Suprapubic skin (tissue), 4 donors: ENCODE measurements around the gene MYO9A. TPM values are rescaled to one million over a fixed set of nuclear protein-coding genes. Genes with fewer than 3 reads are reported as not detected.

Experiments used
- DNase-seq, 2 donors: peaks; one replicate each; pipeline ENCODE4 v3.0.0-alpha.2; 2019; ENCODE audit warnings: low spot score in 2 of 2
- H3K27ac ChIP-seq: fragments of 200-600 bp; sonication (generic); one replicate; pipeline ENCODE4 v1.5.1; 2019
- H3K27me3 ChIP-seq: fragments of 200-600 bp; sonication (generic); one replicate; pipeline ENCODE4 v1.5.1; 2019
- H3K36me3 ChIP-seq: fragments of 200-600 bp; sonication (generic); one replicate; pipeline ENCODE4 v1.5.1; 2019
- H3K4me1 ChIP-seq: fragments of 200-600 bp; sonication (generic); one replicate; pipeline ENCODE4 v1.5.1; 2019
- H3K4me3 ChIP-seq: fragments of 200-600 bp; sonication (generic); one replicate; pipeline ENCODE4 v1.5.1; 2019; ENCODE audit warnings: mild to moderate bottlenecking
- H3K9me3 ChIP-seq: fragments of 200-600 bp; sonication (generic); one replicate; pipeline ENCODE4 v1.5.1; 2019
- EP300 ChIP-seq: sonication (generic); formaldehyde crosslinking; IDR thresholded peaks from one replicate; pipeline ENCODE4 v1.6.1; 2017; ENCODE audit warnings: antibody characterized with exemption
- POLR2A ChIP-seq, 2 donors: fragments of 450-650 bp; IDR thresholded peaks; one replicate each; pipeline ENCODE4 v1.6.1; 2017; ENCODE audit warnings: antibody characterized with exemption in 2 of 2, mild to moderate bottlenecking in 2 of 2, moderate library complexity in 2 of 2
- POLR2AphosphoS5 ChIP-seq, 3 donors: sonication (generic); formaldehyde crosslinking; IDR thresholded peaks; one replicate each; pipeline ENCODE4 v1.6.1; 2017; ENCODE audit warnings: antibody characterized with exemption in 3 of 3
- WGBS: methylation state at CpG from one replicate; pipeline ENCODE4 v1.1.5; 2018; 5-methylcytosine and 5-hydroxymethylcytosine counted together
- total RNA-seq, 4 donors: library from RNA; depleted of rRNA; stranded (reverse); fragments of >200 nt; gene quantifications; one replicate each; pipeline ENCODE4 v1.1.0, GENCODE V29; 2016
- TF ChIP-seq, protein P1 (sequence below), 2 donors: fragments of 200-600 bp in 1 of 2; fragments of 450-650 bp in 1 of 2; sonication (generic) in 1 of 2; IDR thresholded peaks; one replicate each; pipeline ENCODE4 v1.5.1; 2016 to 2019; ENCODE audit warnings: antibody characterized with exemption in 2 of 2, mild to moderate bottlenecking in 1 of 2, moderate library complexity in 1 of 2

The MYO9A gene
- total RNA-seq, 4 donors from 2014 or later: 54.0 to 89.7 (median 61.8) TPM

DNA sequence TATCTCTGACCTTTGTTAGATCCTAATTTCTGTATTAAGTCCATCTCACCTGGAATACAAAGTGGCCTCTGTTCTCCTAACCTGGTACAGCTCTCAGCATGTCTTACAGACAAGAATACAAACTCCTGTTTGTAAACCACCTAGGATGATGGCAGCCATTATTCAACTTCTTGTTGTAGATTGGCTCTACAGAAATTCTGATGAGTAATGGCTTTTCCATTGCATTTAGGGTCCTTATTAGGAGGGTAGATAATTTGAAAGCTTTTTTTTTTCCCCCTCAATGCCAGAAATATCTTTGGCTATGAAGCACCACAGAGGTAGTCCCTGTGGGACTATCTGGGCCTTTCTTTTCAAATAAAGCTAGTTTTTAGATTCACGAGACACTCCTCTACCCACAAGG is 297.8 kb downstream of the MYO9A start:
- 100% methylated on average over 1 of the region's 1 CpG for WGBS
- TF ChIP-seq POLR2AphosphoS5 (IDR thresholded peaks at IDR 0.05) (no peak), POLR2A (IDR thresholded peaks at IDR 0.05) (no peak), EP300 (no peak)
- TF ChIP-seq, protein P1, sequence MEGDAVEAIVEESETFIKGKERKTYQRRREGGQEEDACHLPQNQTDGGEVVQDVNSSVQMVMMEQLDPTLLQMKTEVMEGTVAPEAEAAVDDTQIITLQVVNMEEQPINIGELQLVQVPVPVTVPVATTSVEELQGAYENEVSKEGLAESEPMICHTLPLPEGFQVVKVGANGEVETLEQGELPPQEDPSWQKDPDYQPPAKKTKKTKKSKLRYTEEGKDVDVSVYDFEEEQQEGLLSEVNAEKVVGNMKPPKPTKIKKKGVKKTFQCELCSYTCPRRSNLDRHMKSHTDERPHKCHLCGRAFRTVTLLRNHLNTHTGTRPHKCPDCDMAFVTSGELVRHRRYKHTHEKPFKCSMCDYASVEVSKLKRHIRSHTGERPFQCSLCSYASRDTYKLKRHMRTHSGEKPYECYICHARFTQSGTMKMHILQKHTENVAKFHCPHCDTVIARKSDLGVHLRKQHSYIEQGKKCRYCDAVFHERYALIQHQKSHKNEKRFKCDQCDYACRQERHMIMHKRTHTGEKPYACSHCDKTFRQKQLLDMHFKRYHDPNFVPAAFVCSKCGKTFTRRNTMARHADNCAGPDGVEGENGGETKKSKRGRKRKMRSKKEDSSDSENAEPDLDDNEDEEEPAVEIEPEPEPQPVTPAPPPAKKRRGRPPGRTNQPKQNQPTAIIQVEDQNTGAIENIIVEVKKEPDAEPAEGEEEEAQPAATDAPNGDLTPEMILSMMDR (IDR thresholded peaks at IDR 0.05): no peak
- H3K4me3 ChIP-seq: no peak overlapping the region

DNA sequence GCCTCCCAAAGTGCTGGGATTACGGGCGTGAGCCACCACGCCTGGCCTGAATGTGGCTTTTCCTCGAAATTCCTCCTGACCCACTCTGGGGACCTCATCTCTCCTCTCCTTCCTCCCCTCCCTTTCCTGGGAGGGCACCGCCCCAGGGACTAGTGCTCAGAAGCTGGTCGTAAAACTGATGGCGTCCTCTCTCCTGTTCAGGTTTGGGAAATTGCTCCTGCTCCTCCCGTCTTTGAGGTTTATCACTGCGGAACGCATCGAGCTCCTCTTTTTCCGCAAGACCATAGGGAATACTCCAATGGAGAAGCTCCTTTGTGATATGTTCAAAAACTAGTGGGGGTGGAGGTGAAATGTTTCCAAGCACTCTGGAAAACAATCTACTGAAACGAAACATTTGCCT is 300.6 kb downstream of the MYO9A start:
- H3K4me3 ChIP-seq: no peak overlapping the region
- H3K4me1 ChIP-seq: no peaks in the 10 kb centered on the region
- no peak for TF ChIP-seq POLR2AphosphoS5 (IDR thresholded peaks at IDR 0.05)
- no peak for TF ChIP-seq POLR2A (IDR thresholded peaks at IDR 0.05)
- TF ChIP-seq, protein P1 (IDR thresholded peaks at IDR 0.05): no peak
- DNase-seq: no peak
- no peaks in the 10 kb centered on the region for H3K27me3 ChIP-seq
- H3K27ac ChIP-seq: no peak overlapping the region
- peaks cover 8% of the 10 kb centered on the region for H3K36me3 ChIP-seq
- peaks cover 14% of the 10 kb centered on the region for H3K9me3 ChIP-seq
- 98% methylated on average over 13 of the region's 13 CpGs for WGBS

More for the DNA sequence above, 297.8 kb downstream of the MYO9A start:
- no peak for DNase-seq
- H3K36me3 ChIP-seq: peaks cover 35% of the 10 kb centered on the region
- H3K27me3 ChIP-seq: no peaks in the 10 kb centered on the region
- H3K4me1 ChIP-seq: no peaks in the 10 kb centered on the region
- H3K27ac ChIP-seq: no peak overlapping the region
- peaks cover 29% of the 10 kb centered on the region for H3K9me3 ChIP-seq

- Histone ChIP-seq H3K27ac (no peak overlapping the region), H3K27me3 (no peaks in the 10 kb centered on the region), H3K9me3 (no peaks in the 10 kb centered on the region), H3K4me1 (no peaks in the 10 kb centered on the region), H3K36me3 (no peaks in the 10 kb centered on the region), H3K4me3 (no peak overlapping the region)
- WGBS: 72% methylated on average over 3 of the region's 3 CpGs
- no peak for TF ChIP-seq POLR2AphosphoS5 (IDR thresholded peaks at IDR 0.05)
- TF ChIP-seq EP300: no peak
- no peak for DNase-seq
Measured at GRCh38 chr15:71815301-71815700, 302.6 kb downstream of the MYO9A start.

GRCh38 chr15:71813723-71814470 is 304.1 kb downstream of the MYO9A start:
- DNase-seq: no peak
- Histone ChIP-seq H3K27me3 (no peaks in the 10 kb centered on the region), H3K9me3 (no peaks in the 10 kb centered on the region), H3K36me3 (no peaks in the 10 kb centered on the region), H3K27ac (no peak overlapping the region), H3K4me3 (no peak overlapping the region), H3K4me1 (no peaks in the 10 kb centered on the region)
- TF ChIP-seq POLR2A (IDR thresholded peaks at IDR 0.05): no peak
- TF ChIP-seq, protein P1 (IDR thresholded peaks at IDR 0.05): no peak
- TF ChIP-seq POLR2AphosphoS5 (IDR thresholded peaks at IDR 0.05): no peak
- no peak for TF ChIP-seq EP300
- 55% methylated on average over 3 of the region's 9 CpGs for WGBS

DNA sequence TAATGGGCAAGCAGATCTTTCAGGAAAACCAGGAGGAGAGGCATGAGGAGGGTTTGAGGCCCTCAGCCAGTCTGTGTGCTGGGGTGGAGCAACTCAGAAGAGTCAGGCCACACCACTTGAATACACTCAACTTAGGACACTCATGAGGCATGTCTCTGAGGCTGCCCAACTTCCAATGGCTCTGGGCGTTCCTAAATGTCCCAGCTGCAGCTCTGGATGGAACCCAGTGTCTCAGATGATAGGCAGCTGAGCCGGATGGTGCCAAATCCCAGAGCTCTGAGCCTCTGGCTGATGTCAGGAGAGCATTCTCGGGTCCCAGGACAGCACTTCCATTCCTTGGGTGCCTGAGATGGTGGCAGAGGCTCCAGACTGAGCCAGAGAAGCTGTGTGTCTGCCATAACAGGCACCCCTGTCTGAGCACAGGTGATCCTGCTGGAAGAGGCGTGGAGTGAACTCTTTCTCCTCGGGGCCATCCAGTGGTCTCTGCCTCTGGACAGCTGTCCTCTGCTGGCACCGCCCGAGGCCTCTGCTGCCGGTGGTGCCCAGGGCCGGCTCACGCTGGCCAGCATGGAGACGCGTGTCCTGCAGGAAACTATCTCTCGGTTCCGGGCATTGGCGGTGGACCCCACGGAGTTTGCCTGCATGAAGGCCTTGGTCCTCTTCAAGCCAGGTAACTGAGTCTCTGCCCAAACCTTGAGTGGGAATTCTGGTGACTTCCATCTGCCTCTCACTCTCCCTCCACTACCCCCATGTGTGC is 304.8 kb downstream of the MYO9A start:
- WGBS: 95% methylated on average over 8 of the region's 16 CpGs
- no peak for DNase-seq
- no peaks in the 10 kb centered on the region for H3K36me3 ChIP-seq
- no peaks in the 10 kb centered on the region for H3K27me3 ChIP-seq
- H3K27ac ChIP-seq: no peak overlapping the region
- no peak overlapping the region for H3K4me3 ChIP-seq
- no peak for TF ChIP-seq EP300
- TF ChIP-seq POLR2AphosphoS5 (IDR thresholded peaks at IDR 0.05): no peak
- TF ChIP-seq, protein P1 (IDR thresholded peaks at IDR 0.05): no peak
- no peak for TF ChIP-seq POLR2A (IDR thresholded peaks at IDR 0.05)
- no peaks in the 10 kb centered on the region for H3K9me3 ChIP-seq
- no peaks in the 10 kb centered on the region for H3K4me1 ChIP-seq
